ENCODE results near the gene GPT2. TPM values are rescaled to one million over a fixed set of nuclear protein-coding genes. Genes with fewer than 3 reads are reported as not detected.
A peak's percentile ranks its signal among the peaks of the same experiment; 100 is the strongest.

Gene GPT2
- total RNA-seq, 1 experiment from 2014 or later: 68.8 TPM

- no peak overlapping the region for H3T11ph ChIP-seq (ENCODE audit: low read length)
- no peaks in the 10 kb centered on the region for H3K9me3 ChIP-seq (ENCODE audit: control insufficient read depth, low read depth, low read length)
- peak overlapping the region; percentile 21 to 83 (median 50); a peak in 4 of 7 replicates for H3K27ac Mint-ChIP-seq
- no peak overlapping the region for H3K56ac ChIP-seq (ENCODE audit: insufficient read length, low read depth, low read length)
- H3K18ac ChIP-seq (ENCODE audit: insufficient read length, low read depth, low read length): no peak overlapping the region
- no peak overlapping the region for H3K9ac ChIP-seq (ENCODE audit: extremely low read depth, insufficient read length, low read length)
- H3K14ac ChIP-seq (ENCODE audit: insufficient read depth, low read length): no peak overlapping the region
- H3K4me1 ChIP-seq (ENCODE audit: insufficient read depth, low read length): no peaks in the 10 kb centered on the region
- H3K36me3 Mint-ChIP-seq (ENCODE audit: insufficient read depth in 1 of 3, low read depth in 3 of 3): peaks cover 61 to 94% (median 93%) of the 10 kb centered on the region in 3 experiments
- H2AFZ ChIP-seq (ENCODE audit: low read length): no peak overlapping the region
- no peak overlapping the region for H4K91ac ChIP-seq (ENCODE audit: insufficient read length, low read depth, low read length)
- no CpG with 5 or more reads among the region's 9 CpGs for WGBS (ENCODE audit: extremely low coverage, insufficient read length, low lambda C conversion rate)
- no peak overlapping the region for H4K5ac ChIP-seq (ENCODE audit: insufficient read length, low read depth, low read length)
- no peaks in the 10 kb centered on the region for H3K79me2 ChIP-seq (ENCODE audit: insufficient read depth, low read length)
- H3K27me3 ChIP-seq (ENCODE audit: insufficient read depth, low read length): no peaks in the 10 kb centered on the region
- H2AK5ac ChIP-seq (ENCODE audit: insufficient read length, low read length): no peak overlapping the region
- no peak overlapping the region for H2BK12ac ChIP-seq (ENCODE audit: insufficient read length, low read depth, low read length)
- TF ChIP-seq, protein P1, sequence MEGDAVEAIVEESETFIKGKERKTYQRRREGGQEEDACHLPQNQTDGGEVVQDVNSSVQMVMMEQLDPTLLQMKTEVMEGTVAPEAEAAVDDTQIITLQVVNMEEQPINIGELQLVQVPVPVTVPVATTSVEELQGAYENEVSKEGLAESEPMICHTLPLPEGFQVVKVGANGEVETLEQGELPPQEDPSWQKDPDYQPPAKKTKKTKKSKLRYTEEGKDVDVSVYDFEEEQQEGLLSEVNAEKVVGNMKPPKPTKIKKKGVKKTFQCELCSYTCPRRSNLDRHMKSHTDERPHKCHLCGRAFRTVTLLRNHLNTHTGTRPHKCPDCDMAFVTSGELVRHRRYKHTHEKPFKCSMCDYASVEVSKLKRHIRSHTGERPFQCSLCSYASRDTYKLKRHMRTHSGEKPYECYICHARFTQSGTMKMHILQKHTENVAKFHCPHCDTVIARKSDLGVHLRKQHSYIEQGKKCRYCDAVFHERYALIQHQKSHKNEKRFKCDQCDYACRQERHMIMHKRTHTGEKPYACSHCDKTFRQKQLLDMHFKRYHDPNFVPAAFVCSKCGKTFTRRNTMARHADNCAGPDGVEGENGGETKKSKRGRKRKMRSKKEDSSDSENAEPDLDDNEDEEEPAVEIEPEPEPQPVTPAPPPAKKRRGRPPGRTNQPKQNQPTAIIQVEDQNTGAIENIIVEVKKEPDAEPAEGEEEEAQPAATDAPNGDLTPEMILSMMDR (conservative IDR thresholded peaks at IDR 0.05): no peak
- no peaks in the 10 kb centered on the region for H4K20me1 ChIP-seq (ENCODE audit: control insufficient read depth, insufficient read depth, insufficient read length)
- H2BK20ac ChIP-seq (ENCODE audit: low read depth, low read length, poor library complexity, severe bottlenecking): no peak overlapping the region
- no peak overlapping the region for H3K4me3 Mint-ChIP-seq
- DNase-seq: no peak
- no peak overlapping the region for H2BK15ac ChIP-seq (ENCODE audit: low read depth, low read length)
- H2BK5ac ChIP-seq (ENCODE audit: insufficient read length, low read length): no peak overlapping the region
- H4K8ac ChIP-seq (replicated peaks; ENCODE audit: insufficient read length, low read depth, low read length): no peak overlapping the region
- H3K4me1 Mint-ChIP-seq: peaks cover 2 to 6% of the 10 kb centered on the region in 2 experiments; a peak in 2 of 4 replicates
- H2BK120ac ChIP-seq (ENCODE audit: low read depth, low read length, poor library complexity, severe bottlenecking): no peak overlapping the region
- H3K27me3 Mint-ChIP-seq (ENCODE audit: low read depth): no peaks in the 10 kb centered on the region
- no peaks in the 10 kb centered on the region for H3K9me3 Mint-ChIP-seq
- H3K79me1 ChIP-seq (ENCODE audit: insufficient read depth, low read depth, low read length, poor library complexity, severe bottlenecking): no peaks in the 10 kb centered on the region
- no peaks in the 10 kb centered on the region for H3K23me2 ChIP-seq (ENCODE audit: insufficient read length, low read depth, low read length, poor library complexity, severe bottlenecking)
- H3K27ac ChIP-seq (ENCODE audit: insufficient read length, low read depth, low read length): no peak overlapping the region
- H3K4me2 ChIP-seq (ENCODE audit: insufficient read depth, insufficient read length, low read length): no peak overlapping the region
- no peak overlapping the region for H3K23ac ChIP-seq (ENCODE audit: insufficient read length, low read depth, low read length)
- no peak overlapping the region for H3K4ac ChIP-seq (ENCODE audit: low read depth, low read length)
Measured at GRCh38 chr16:46920402-46921068, 36.4 kb downstream of the GPT2 start.
